Parathyroid adenoma (tissue), 2 donors: Measurements from ENCODE around the gene KCNT1.

Experiments used
- H2AFZ ChIP-seq: fragments of 300-600 bp; sonication (generic); one replicate; pipeline ENCODE4 v1.7.0; 2017; ENCODE audit warnings: antibody characterized with exemption, mild to moderate bottlenecking
- H3K27ac ChIP-seq: fragments of 300-600 bp; sonication (generic); one replicate; pipeline ENCODE4 v1.7.0; 2017
- H3K27me3 ChIP-seq: fragments of 300-600 bp; sonication (generic); one replicate; pipeline ENCODE4 v1.7.0; 2017; ENCODE audit warnings: low read length; ENCODE audit not compliant: control insufficient read depth, insufficient read depth
- H3K36me3 ChIP-seq: fragments of 300-600 bp; sonication (generic); one replicate; pipeline ENCODE4 v1.7.0; 2017; ENCODE audit warnings: low read length; ENCODE audit not compliant: control insufficient read depth, insufficient read depth
- H3K4me1 ChIP-seq: fragments of 300-600 bp; sonication (generic); one replicate; pipeline ENCODE4 v1.7.0; 2017; ENCODE audit warnings: control low read depth
- H3K4me2 ChIP-seq: fragments of 300-600 bp; sonication (generic); one replicate; pipeline ENCODE4 v1.7.0; 2017; ENCODE audit warnings: low read length
- H3K4me3 ChIP-seq: fragments of 300-600 bp; sonication (generic); one replicate; pipeline ENCODE4 v1.7.0; 2017; ENCODE audit warnings: low read depth, low read length
- H3K79me2 ChIP-seq: fragments of 300-600 bp; sonication (generic); one replicate; pipeline ENCODE4 v1.7.0; 2017; ENCODE audit warnings: control low read depth
- H3K9ac ChIP-seq: fragments of 300-600 bp; sonication (generic); one replicate; pipeline ENCODE4 v1.7.0; 2017; ENCODE audit warnings: mild to moderate bottlenecking
- H3K9me3 ChIP-seq: fragments of 300-600 bp; sonication (generic); one replicate; pipeline ENCODE4 v1.7.0; 2017; ENCODE audit warnings: low read length; ENCODE audit not compliant: control insufficient read depth
- TF ChIP-seq, protein P1 (sequence below): fragments of 300-600 bp; sonication (generic); IDR thresholded peaks from one replicate; pipeline ENCODE4 v1.7.0; 2017; ENCODE audit warnings: antibody characterized with exemption, mild to moderate bottlenecking
- donor health status: primary hyperparathyroidism.

KCNT1 gene

DNA sequence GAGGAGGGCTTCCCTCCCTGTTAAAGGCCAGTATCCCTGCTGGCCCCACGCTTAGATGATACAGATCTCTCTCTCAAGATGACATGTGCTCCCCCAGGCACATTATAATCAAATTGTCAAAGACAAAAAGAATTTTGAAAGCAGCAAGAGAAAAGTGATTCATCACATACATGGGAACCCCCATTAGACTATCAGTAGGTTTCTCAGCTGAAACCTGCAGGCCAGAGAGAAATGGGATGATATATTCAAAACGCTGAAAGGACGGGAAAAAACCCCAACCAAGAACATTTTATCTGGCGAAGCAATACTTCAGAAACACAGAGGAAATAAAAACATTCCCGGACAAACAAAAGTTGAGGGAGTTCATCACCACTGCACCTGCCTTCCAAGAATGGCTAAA, 126.7 kb downstream of the KCNT1 start:
- no peaks in the 10 kb centered on the region for H3K79me2 ChIP-seq
- no peak overlapping the region for H3K27ac ChIP-seq
- no peak overlapping the region for H3K4me3 ChIP-seq
- TF ChIP-seq, protein P1, sequence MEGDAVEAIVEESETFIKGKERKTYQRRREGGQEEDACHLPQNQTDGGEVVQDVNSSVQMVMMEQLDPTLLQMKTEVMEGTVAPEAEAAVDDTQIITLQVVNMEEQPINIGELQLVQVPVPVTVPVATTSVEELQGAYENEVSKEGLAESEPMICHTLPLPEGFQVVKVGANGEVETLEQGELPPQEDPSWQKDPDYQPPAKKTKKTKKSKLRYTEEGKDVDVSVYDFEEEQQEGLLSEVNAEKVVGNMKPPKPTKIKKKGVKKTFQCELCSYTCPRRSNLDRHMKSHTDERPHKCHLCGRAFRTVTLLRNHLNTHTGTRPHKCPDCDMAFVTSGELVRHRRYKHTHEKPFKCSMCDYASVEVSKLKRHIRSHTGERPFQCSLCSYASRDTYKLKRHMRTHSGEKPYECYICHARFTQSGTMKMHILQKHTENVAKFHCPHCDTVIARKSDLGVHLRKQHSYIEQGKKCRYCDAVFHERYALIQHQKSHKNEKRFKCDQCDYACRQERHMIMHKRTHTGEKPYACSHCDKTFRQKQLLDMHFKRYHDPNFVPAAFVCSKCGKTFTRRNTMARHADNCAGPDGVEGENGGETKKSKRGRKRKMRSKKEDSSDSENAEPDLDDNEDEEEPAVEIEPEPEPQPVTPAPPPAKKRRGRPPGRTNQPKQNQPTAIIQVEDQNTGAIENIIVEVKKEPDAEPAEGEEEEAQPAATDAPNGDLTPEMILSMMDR = no peak
- H3K4me1 ChIP-seq = no peaks in the 10 kb centered on the region
- no peaks in the 10 kb centered on the region for H3K27me3 ChIP-seq
- H3K36me3 ChIP-seq = no peaks in the 10 kb centered on the region
- H3K9me3 ChIP-seq = no peaks in the 10 kb centered on the region
- H2AFZ ChIP-seq = no peak overlapping the region
- no peak overlapping the region for H3K4me2 ChIP-seq
- H3K9ac ChIP-seq = no peak overlapping the region

DNA sequence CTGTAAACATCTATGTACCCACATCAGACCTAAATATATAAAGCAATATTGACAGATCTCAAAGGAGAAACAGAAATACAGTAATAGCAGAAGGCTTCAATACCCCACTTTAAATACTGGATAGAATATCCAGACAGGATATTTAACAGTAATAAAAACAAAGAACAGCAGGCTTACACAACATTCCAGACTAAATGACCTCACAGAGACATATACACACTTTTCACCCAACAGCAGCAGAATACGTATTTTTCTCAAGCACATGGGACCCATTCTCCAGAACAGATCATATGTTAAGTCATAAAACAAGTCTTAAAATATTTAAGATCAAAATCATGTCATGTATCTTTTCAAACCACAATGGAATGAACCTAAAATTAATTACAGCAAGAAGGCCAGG, 128.5 kb downstream of the KCNT1 start:
- no peaks in the 10 kb centered on the region for H3K36me3 ChIP-seq
- TF ChIP-seq, protein P1 = no peak
- no peaks in the 10 kb centered on the region for H3K9me3 ChIP-seq
- H3K9ac ChIP-seq = no peak overlapping the region
- H3K27ac ChIP-seq = no peak overlapping the region
- H2AFZ ChIP-seq = no peak overlapping the region
- H3K79me2 ChIP-seq = no peaks in the 10 kb centered on the region
- H3K4me1 ChIP-seq = no peaks in the 10 kb centered on the region
- no peak overlapping the region for H3K4me2 ChIP-seq
- H3K4me3 ChIP-seq = no peak overlapping the region
- H3K27me3 ChIP-seq = no peaks in the 10 kb centered on the region

DNA sequence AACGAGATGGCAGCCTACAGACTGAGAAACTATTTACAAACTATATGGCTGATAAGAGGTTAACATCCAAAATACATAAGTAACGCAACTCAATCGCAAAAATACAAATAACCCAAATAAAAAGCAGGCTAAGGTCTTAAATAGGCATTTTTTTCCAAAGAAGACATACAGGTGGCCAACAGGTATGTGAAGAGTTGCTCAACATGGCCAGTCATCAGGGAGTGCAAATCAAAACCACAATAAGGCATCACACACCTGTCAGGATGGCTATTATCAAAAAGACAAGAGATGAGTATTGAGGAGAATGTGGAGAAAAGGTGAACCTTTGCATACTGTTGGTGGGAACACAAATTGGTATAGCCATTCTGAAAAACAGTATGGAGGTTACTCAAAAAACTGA, 131.9 kb downstream of the KCNT1 start:
- H3K79me2 ChIP-seq = peaks cover 2% of the 10 kb centered on the region
- no peak overlapping the region for H3K9ac ChIP-seq
- H2AFZ ChIP-seq = no peak overlapping the region
- H3K4me3 ChIP-seq = no peak overlapping the region
- H3K27ac ChIP-seq = no peak overlapping the region
- H3K4me1 ChIP-seq = no peaks in the 10 kb centered on the region
- H3K27me3 ChIP-seq = no peaks in the 10 kb centered on the region
- H3K36me3 ChIP-seq = no peaks in the 10 kb centered on the region
- H3K9me3 ChIP-seq = no peaks in the 10 kb centered on the region
- TF ChIP-seq, protein P1 = no peak
- H3K4me2 ChIP-seq = no peak overlapping the region

DNA sequence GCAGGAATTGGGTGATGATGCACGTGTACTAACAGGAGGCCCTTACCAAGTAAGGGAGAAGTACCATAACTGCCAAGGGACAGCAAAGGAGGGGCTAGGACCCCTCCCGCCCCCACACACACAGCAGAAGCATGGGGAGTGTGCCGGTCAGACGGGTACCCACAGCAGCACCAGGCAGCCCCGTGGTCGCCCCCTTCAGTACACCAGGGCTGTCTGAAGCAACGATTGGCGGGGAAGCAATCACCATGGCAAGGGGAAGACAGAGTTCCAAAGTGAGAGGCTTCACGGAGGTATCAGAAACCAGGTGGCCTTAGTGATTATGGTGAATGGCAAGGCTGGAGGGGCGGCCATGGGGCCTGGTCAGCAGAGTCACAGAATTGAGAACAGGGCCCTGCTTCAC, 133.1 kb downstream of the KCNT1 start:
- no peaks in the 10 kb centered on the region for H3K27me3 ChIP-seq
- H2AFZ ChIP-seq = no peak overlapping the region
- no peak overlapping the region for H3K27ac ChIP-seq
- no peaks in the 10 kb centered on the region for H3K36me3 ChIP-seq
- no peak overlapping the region for H3K9ac ChIP-seq
- H3K4me2 ChIP-seq = no peak overlapping the region
- TF ChIP-seq, protein P1 = no peak
- no peaks in the 10 kb centered on the region for H3K9me3 ChIP-seq
- peaks cover 8% of the 10 kb centered on the region for H3K79me2 ChIP-seq
- H3K4me3 ChIP-seq = no peak overlapping the region
- no peaks in the 10 kb centered on the region for H3K4me1 ChIP-seq

DNA sequence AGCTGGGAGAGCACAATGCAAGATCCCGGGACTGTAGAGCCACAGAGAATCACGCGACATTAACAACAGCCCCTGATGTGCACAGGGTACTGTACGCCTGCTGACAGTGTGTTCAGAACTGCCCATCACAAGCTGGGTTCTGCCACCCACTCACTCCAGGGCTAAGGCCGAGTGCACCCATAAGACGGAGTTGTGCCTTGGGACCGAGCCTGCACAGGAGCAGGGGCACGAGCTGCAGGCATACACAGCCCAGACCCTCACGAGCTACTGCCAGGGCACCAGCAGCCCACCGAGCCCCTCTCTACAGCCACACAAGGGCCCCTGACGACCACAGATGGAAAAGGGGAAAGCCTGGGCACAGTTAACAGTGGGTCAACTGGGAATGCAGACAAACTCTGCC, 137.5 kb downstream of the KCNT1 start:
- TF ChIP-seq, protein P1 = no peak
- H3K36me3 ChIP-seq = no peaks in the 10 kb centered on the region
- peaks cover 12% of the 10 kb centered on the region for H3K79me2 ChIP-seq
- H3K27me3 ChIP-seq = no peaks in the 10 kb centered on the region
- H3K9me3 ChIP-seq = no peaks in the 10 kb centered on the region
- H3K4me2 ChIP-seq = no peak overlapping the region
- H3K4me3 ChIP-seq = no peak overlapping the region
- no peak overlapping the region for H3K27ac ChIP-seq
- H3K9ac ChIP-seq = no peak overlapping the region
- no peak overlapping the region for H2AFZ ChIP-seq
- no peaks in the 10 kb centered on the region for H3K4me1 ChIP-seq
